ENCODE data around the gene SPRY2. TPM values are rescaled to one million over a fixed set of nuclear protein-coding genes. Genes with fewer than 3 reads are reported as not detected.

SPRY2 gene
- total RNA-seq, 1 donor from 2014 or later: 52.2 TPM

DNA sequence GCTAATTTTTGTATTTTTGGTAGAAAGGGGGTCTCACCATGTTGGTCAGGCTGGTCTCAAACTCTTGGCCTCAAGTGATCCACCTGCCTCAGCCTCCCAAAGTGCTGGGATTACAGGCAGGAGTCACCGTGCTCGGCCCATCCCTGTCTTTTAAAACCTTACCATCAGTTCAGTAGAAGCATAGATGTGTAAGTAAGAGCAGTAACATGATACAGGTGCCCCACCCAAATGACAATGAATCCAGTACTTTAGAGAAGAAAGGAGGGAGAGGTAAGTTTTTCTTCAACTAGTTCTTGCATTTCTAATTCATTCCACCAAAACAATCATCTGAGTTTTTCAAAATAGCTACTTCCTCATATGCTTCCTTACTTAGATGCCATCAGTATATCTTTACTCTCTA lies 21.9 kb downstream of the SPRY2 start:
- H3K27me3 ChIP-seq (ENCODE audit: control insufficient read depth in 3 of 3, insufficient read depth in 3 of 3, low read length in 3 of 3): no peaks in the 10 kb centered on the region
- no peaks in the 10 kb centered on the region for H3K4me1 ChIP-seq (ENCODE audit: control insufficient read depth in 3 of 3, insufficient read depth in 3 of 3, low read length in 3 of 3)
- H3K27ac ChIP-seq (ENCODE audit: low read depth, low read length): no peak overlapping the region
- no peaks in the 10 kb centered on the region for H3K36me3 ChIP-seq (ENCODE audit: control insufficient read depth in 3 of 3, insufficient read depth in 3 of 3, low read length in 3 of 3)
- no peaks in the 10 kb centered on the region for H3K9me3 ChIP-seq (ENCODE audit: control insufficient read depth in 3 of 3, low read length in 3 of 3)
- no peak overlapping the region for H3K9ac ChIP-seq (ENCODE audit: low read depth in 1 of 3, low read length in 3 of 3)
- H3K4me3 ChIP-seq (ENCODE audit: low read length in 3 of 3): no peak overlapping the region

GRCh38 chr13:80314711-80315653 lies 25.9 kb downstream of the SPRY2 start:
- no peaks in the 10 kb centered on the region for H3K9me3 ChIP-seq (ENCODE audit: control insufficient read depth in 3 of 3, low read length in 3 of 3)

GRCh38 chr13:80313668-80314256 lies 27.2 kb downstream of the SPRY2 start:
- no peaks in the 10 kb centered on the region for H3K9me3 ChIP-seq (ENCODE audit: control insufficient read depth in 3 of 3, low read length in 3 of 3)
- no peaks in the 10 kb centered on the region for H3K4me1 ChIP-seq (ENCODE audit: control insufficient read depth in 3 of 3, insufficient read depth in 3 of 3, low read length in 3 of 3)
- H3K9ac ChIP-seq (ENCODE audit: low read depth in 1 of 3, low read length in 3 of 3): no peak overlapping the region
- no peaks in the 10 kb centered on the region for H3K27me3 ChIP-seq (ENCODE audit: control insufficient read depth in 3 of 3, insufficient read depth in 3 of 3, low read length in 3 of 3)
- H3K4me3 ChIP-seq (ENCODE audit: low read length in 3 of 3): no peak overlapping the region
- H3K36me3 ChIP-seq (ENCODE audit: control insufficient read depth in 3 of 3, insufficient read depth in 3 of 3, low read length in 3 of 3): no peaks in the 10 kb centered on the region
- no peak overlapping the region for H3K27ac ChIP-seq (ENCODE audit: low read depth, low read length)

More at GRCh38 chr13:80314711-80315653, 25.9 kb downstream of the SPRY2 start:
- no peak overlapping the region for H3K4me3 ChIP-seq (ENCODE audit: low read length in 3 of 3)
- H3K27me3 ChIP-seq (ENCODE audit: control insufficient read depth in 3 of 3, insufficient read depth in 3 of 3, low read length in 3 of 3): no peaks in the 10 kb centered on the region
- no peaks in the 10 kb centered on the region for H3K4me1 ChIP-seq (ENCODE audit: control insufficient read depth in 3 of 3, insufficient read depth in 3 of 3, low read length in 3 of 3)
- H3K27ac ChIP-seq (ENCODE audit: low read depth, low read length): no peak overlapping the region
- no peaks in the 10 kb centered on the region for H3K36me3 ChIP-seq (ENCODE audit: control insufficient read depth in 3 of 3, insufficient read depth in 3 of 3, low read length in 3 of 3)
- no peak overlapping the region for H3K9ac ChIP-seq (ENCODE audit: low read depth in 1 of 3, low read length in 3 of 3)

DNA sequence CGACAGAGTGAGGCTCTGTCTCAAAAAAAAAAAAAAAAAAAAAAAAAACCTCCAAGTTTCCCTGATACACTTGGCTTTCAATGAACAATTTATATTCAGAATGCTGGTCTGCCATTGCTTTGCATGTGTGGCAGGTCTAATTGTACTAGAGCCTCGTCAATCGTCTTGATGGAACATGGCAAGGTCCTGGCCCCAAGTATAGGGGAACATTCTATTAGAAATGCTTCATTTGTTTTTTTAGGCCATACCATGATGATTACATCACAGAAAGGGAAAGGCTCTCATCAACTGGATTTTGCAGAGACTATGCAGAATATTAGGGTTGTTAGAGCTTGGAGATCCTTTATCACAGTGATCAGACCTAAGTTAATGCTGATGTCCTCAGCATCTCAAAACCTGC lies 28.0 kb downstream of the SPRY2 start:
- H3K27ac ChIP-seq (ENCODE audit: low read depth, low read length): no peak overlapping the region
- no peaks in the 10 kb centered on the region for H3K4me1 ChIP-seq (ENCODE audit: control insufficient read depth in 3 of 3, insufficient read depth in 3 of 3, low read length in 3 of 3)
- no peaks in the 10 kb centered on the region for H3K36me3 ChIP-seq (ENCODE audit: control insufficient read depth in 3 of 3, insufficient read depth in 3 of 3, low read length in 3 of 3)
- H3K27me3 ChIP-seq (ENCODE audit: control insufficient read depth in 3 of 3, insufficient read depth in 3 of 3, low read length in 3 of 3): no peaks in the 10 kb centered on the region
- no peak overlapping the region for H3K9ac ChIP-seq (ENCODE audit: low read depth in 1 of 3, low read length in 3 of 3)
- H3K4me3 ChIP-seq (ENCODE audit: low read length in 3 of 3): no peak overlapping the region
- no peaks in the 10 kb centered on the region for H3K9me3 ChIP-seq (ENCODE audit: control insufficient read depth in 3 of 3, low read length in 3 of 3)

DNA sequence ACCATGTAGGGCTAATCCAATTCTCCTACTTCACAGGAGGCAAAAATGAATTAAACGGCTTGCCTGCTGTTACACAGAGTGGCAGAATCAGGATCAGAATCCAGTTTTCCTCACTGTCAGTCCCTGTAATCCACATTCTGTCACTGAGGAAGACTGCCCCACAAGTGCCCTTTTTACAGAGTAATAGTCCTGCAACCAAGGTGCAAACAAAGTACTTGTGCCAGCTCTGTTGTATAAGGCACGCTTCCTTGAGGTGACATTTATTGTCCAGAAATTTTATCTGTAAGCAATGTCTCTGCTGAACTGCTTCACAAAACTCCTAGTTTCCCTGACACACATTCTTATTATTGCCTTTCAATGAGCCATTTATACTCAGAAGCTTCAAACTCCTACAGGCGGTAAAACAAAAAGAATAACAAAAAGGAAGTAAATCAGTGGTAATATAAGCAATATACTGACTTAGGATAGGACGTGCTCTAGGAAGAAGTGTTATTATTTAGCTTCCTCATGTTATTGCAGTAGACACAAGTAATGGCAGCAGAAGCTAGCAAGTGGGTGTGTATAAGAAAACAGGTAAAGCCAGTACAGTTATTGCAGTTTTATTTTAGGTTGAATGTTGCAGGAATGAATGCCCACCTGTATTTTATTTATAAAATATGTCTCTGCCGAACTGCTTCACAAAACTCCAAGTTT lies 28.8 kb downstream of the SPRY2 start:
- no peaks in the 10 kb centered on the region for H3K27me3 ChIP-seq (ENCODE audit: control insufficient read depth in 3 of 3, insufficient read depth in 3 of 3, low read length in 3 of 3)
- no peaks in the 10 kb centered on the region for H3K4me1 ChIP-seq (ENCODE audit: control insufficient read depth in 3 of 3, insufficient read depth in 3 of 3, low read length in 3 of 3)
- no peak overlapping the region for H3K4me3 ChIP-seq (ENCODE audit: low read length in 3 of 3)
- no peak overlapping the region for H3K9ac ChIP-seq (ENCODE audit: low read depth in 1 of 3, low read length in 3 of 3)
- H3K27ac ChIP-seq (ENCODE audit: low read depth, low read length): no peak overlapping the region
- H3K9me3 ChIP-seq (ENCODE audit: control insufficient read depth in 3 of 3, low read length in 3 of 3): no peaks in the 10 kb centered on the region
- H3K36me3 ChIP-seq (ENCODE audit: control insufficient read depth in 3 of 3, insufficient read depth in 3 of 3, low read length in 3 of 3): no peaks in the 10 kb centered on the region

DNA sequence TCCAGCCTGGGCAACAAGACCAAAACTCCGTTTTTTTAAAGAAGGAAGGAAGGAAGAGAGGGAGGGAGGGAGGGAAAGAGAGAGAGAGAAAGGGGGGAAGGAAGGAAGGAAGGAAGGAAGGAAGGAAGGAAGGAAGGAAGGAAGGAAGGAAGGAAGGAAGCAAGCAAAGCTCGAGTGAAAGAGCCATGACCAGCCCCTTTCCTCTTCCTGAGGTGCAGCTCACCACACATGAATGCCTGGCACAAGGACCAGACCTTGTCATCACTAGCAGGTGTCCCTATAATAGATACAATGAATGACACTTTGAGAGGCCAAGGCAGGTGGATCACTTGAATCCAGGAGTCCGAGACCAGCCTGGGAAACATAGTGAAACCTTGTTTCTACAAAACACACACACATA lies 31.0 kb downstream of the SPRY2 start:
- no peak overlapping the region for H3K9ac ChIP-seq (ENCODE audit: low read depth in 1 of 3, low read length in 3 of 3)
- H3K27me3 ChIP-seq (ENCODE audit: control insufficient read depth in 3 of 3, insufficient read depth in 3 of 3, low read length in 3 of 3): no peaks in the 10 kb centered on the region

GRCh38 chr13:80307401-80307987 lies 33.4 kb downstream of the SPRY2 start:
- Histone ChIP-seq H3K36me3 (ENCODE audit: control insufficient read depth in 3 of 3, insufficient read depth in 3 of 3, low read length in 3 of 3) (no peaks in the 10 kb centered on the region), H3K4me1 (ENCODE audit: control insufficient read depth in 3 of 3, insufficient read depth in 3 of 3, low read length in 3 of 3) (no peaks in the 10 kb centered on the region), H3K27ac (ENCODE audit: low read depth, low read length) (peak overlapping the region; percentile 7), H3K4me3 (ENCODE audit: low read length in 3 of 3) (peak overlapping the region in 1 of 3 donors; percentile 10), H3K9ac (ENCODE audit: low read depth in 1 of 3, low read length in 3 of 3) (peak overlapping the region in 2 of 3 donors; percentile 13 to 14), H3K9me3 (ENCODE audit: control insufficient read depth in 3 of 3, low read length in 3 of 3) (no peaks in the 10 kb centered on the region), H3K27me3 (ENCODE audit: control insufficient read depth in 3 of 3, insufficient read depth in 3 of 3, low read length in 3 of 3) (no peaks in the 10 kb centered on the region)

More for the DNA sequence above, 31.0 kb downstream of the SPRY2 start:
- Histone ChIP-seq H3K4me3 (ENCODE audit: low read length in 3 of 3) (no peak overlapping the region), H3K27ac (ENCODE audit: low read depth, low read length) (no peak overlapping the region), H3K4me1 (ENCODE audit: control insufficient read depth in 3 of 3, insufficient read depth in 3 of 3, low read length in 3 of 3) (no peaks in the 10 kb centered on the region), H3K9me3 (ENCODE audit: control insufficient read depth in 3 of 3, low read length in 3 of 3) (no peaks in the 10 kb centered on the region), H3K36me3 (ENCODE audit: control insufficient read depth in 3 of 3, insufficient read depth in 3 of 3, low read length in 3 of 3) (no peaks in the 10 kb centered on the region)

DNA sequence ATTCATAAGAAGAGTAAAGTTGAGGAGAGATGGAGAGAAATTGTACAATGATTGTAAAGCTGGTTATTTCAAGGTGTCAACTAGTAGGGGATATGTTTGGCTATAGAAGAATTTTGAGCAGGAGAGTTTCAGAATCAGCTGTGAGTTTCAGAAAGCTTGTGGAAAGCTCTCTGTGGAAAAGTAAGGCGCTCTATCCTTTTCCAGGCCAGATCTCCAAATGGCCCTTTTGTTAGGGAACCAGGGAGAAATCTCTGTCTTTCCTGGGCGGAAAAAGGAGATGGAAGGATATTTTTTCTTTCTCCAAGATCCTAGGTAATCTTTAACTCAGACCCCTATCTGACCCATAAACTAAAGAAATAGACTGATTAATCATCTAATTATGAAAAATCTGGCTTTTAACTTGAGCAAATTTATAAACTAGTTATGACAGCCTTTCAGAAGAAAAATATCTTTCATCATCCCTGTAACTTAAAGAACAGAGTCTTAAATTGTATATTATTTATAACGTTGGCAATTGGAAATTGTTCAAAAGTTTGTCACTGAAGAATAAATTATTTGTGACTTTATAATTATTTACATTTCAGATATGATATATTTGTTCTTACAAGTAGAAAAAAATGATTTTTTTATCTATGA lies 34.5 kb downstream of the SPRY2 start:
- no peaks in the 10 kb centered on the region for H3K4me1 ChIP-seq (ENCODE audit: control insufficient read depth in 3 of 3, insufficient read depth in 3 of 3, low read length in 3 of 3)
- no peaks in the 10 kb centered on the region for H3K36me3 ChIP-seq (ENCODE audit: control insufficient read depth in 3 of 3, insufficient read depth in 3 of 3, low read length in 3 of 3)
- peak overlapping the region; percentile 15 for H3K27ac ChIP-seq (ENCODE audit: low read depth, low read length)
- no peaks in the 10 kb centered on the region for H3K27me3 ChIP-seq (ENCODE audit: control insufficient read depth in 3 of 3, insufficient read depth in 3 of 3, low read length in 3 of 3)
- no peak overlapping the region for H3K4me3 ChIP-seq (ENCODE audit: low read length in 3 of 3)
- H3K9me3 ChIP-seq (ENCODE audit: control insufficient read depth in 3 of 3, low read length in 3 of 3): no peaks in the 10 kb centered on the region
- peak overlapping the region in 1 of 3 donors; percentile 12 for H3K9ac ChIP-seq (ENCODE audit: low read depth in 1 of 3, low read length in 3 of 3)

- H3K27ac ChIP-seq (ENCODE audit: low read depth, low read length): peak overlapping the region; percentile 15
- H3K4me3 ChIP-seq (ENCODE audit: low read length in 3 of 3): no peak overlapping the region
- no peaks in the 10 kb centered on the region for H3K9me3 ChIP-seq (ENCODE audit: control insufficient read depth in 3 of 3, low read length in 3 of 3)
- no peaks in the 10 kb centered on the region for H3K36me3 ChIP-seq (ENCODE audit: control insufficient read depth in 3 of 3, insufficient read depth in 3 of 3, low read length in 3 of 3)
- no peaks in the 10 kb centered on the region for H3K27me3 ChIP-seq (ENCODE audit: control insufficient read depth in 3 of 3, insufficient read depth in 3 of 3, low read length in 3 of 3)
- no peaks in the 10 kb centered on the region for H3K4me1 ChIP-seq (ENCODE audit: control insufficient read depth in 3 of 3, insufficient read depth in 3 of 3, low read length in 3 of 3)
- no peak overlapping the region for H3K9ac ChIP-seq (ENCODE audit: low read depth in 1 of 3, low read length in 3 of 3)
Measured at GRCh38 chr13:80305737-80306136, 35.2 kb downstream of the SPRY2 start.

Data from skeletal muscle tissue (tissue), 4 donors.